Measurements from ENCODE around the gene PSMG2. TPM values are rescaled to one million over a fixed set of nuclear protein-coding genes. Genes with fewer than 3 reads are reported as not detected.

Gene PSMG2
- total RNA-seq, 1 donor from 2014 or later: 96.8 TPM

- H3K27me3 ChIP-seq: no peaks in the 10 kb centered on the region
- peaks cover 4% of the 10 kb centered on the region for H3K27me3 Mint-ChIP-seq (ENCODE audit: insufficient read depth, low read depth)
- H3K4me3 Mint-ChIP-seq: no peak overlapping the region
- H4K20me1 ChIP-seq (ENCODE audit: low read depth): no peaks in the 10 kb centered on the region
- no peaks in the 10 kb centered on the region for H3K9me3 ChIP-seq (ENCODE audit: low read depth)
- no peak overlapping the region for H3K27ac ChIP-seq
- no peak overlapping the region for H3K4me2 ChIP-seq
- no peaks in the 10 kb centered on the region for H3K9me3 Mint-ChIP-seq
- H3K4me3 ChIP-seq: no peak overlapping the region
- no peak overlapping the region for H3K27ac Mint-ChIP-seq
- peaks cover 8% of the 10 kb centered on the region for H3K36me3 ChIP-seq
- H3K36me3 Mint-ChIP-seq: peaks cover 4% of the 10 kb centered on the region
- no peaks in the 10 kb centered on the region for H3K4me1 ChIP-seq
- TF ChIP-seq EZH2phosphoT487 (IDR thresholded peaks at IDR 0.05): no peak
- no peak for TF ChIP-seq EZH2 (IDR thresholded peaks at IDR 0.05)
- no peak for TF ChIP-seq CTCF (IDR thresholded peaks at IDR 0.05)
- no peak overlapping the region for H3K9ac ChIP-seq
- no peaks in the 10 kb centered on the region for H3K4me1 Mint-ChIP-seq
- H3K79me2 ChIP-seq (ENCODE audit: low read depth): no peaks in the 10 kb centered on the region
- DNase-seq (ENCODE audit: low spot score): no peak
- H3F3A ChIP-seq (ENCODE audit: low read depth): no peaks in the 10 kb centered on the region
- H2AFZ ChIP-seq (replicated peaks): no peak overlapping the region
Measured at GRCh38 chr18:12686100-12686499, 16.7 kb upstream of the PSMG2 start.

- DNase-seq (ENCODE audit: low spot score): no peak
- H3K9me3 Mint-ChIP-seq: no peaks in the 10 kb centered on the region
Measured at GRCh38 chr18:12689256-12689850, 13.5 kb upstream of the PSMG2 start.

DNA sequence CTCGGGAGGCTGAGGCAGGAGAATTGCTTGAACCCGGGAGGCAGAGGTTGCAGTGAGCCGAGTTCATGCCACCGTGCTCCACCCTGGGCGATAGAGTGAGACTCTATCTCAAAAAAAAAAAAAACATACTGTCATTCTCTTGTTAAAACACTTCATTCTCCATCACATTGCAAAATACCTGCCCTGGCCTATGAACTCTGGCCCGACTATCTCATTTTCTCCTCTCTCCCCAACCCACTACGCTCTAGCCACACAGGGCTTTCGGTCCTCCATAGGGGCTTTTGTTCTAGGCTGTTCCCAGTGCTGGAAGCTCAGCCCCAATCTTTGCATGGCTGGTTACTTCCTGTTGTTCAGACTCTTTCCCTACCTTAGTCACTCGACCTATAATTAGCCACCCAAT, 10.6 kb upstream of the PSMG2 start:
- H4K20me1 ChIP-seq (ENCODE audit: low read depth): no peaks in the 10 kb centered on the region
- H3K27me3 ChIP-seq: no peaks in the 10 kb centered on the region
- no peak overlapping the region for H3K4me2 ChIP-seq
- no peak overlapping the region for H2AFZ ChIP-seq (replicated peaks)
- H3K36me3 ChIP-seq: peaks cover 7% of the 10 kb centered on the region
- H3K9me3 ChIP-seq (ENCODE audit: low read depth): no peaks in the 10 kb centered on the region
- no peak overlapping the region for H3K4me3 Mint-ChIP-seq
- H3K36me3 Mint-ChIP-seq: peaks cover 9% of the 10 kb centered on the region
- no peaks in the 10 kb centered on the region for H3K9me3 Mint-ChIP-seq
- DNase-seq (ENCODE audit: low spot score): no peak
- no peaks in the 10 kb centered on the region for H3K79me2 ChIP-seq (ENCODE audit: low read depth)
- H3K27ac ChIP-seq: no peak overlapping the region
- H3K4me1 Mint-ChIP-seq: no peaks in the 10 kb centered on the region
- H3K27me3 Mint-ChIP-seq (ENCODE audit: insufficient read depth, low read depth): no peaks in the 10 kb centered on the region
- H3K9ac ChIP-seq: no peak overlapping the region
- peaks cover 1% of the 10 kb centered on the region for H3F3A ChIP-seq (ENCODE audit: low read depth)
- no peak overlapping the region for H3K4me3 ChIP-seq
- TF ChIP-seq CTCF (IDR thresholded peaks at IDR 0.05): no peak
- no peak for TF ChIP-seq EZH2 (IDR thresholded peaks at IDR 0.05)
- TF ChIP-seq EZH2phosphoT487 (IDR thresholded peaks at IDR 0.05): no peak
- no peak overlapping the region for H3K27ac Mint-ChIP-seq
- H3K4me1 ChIP-seq: no peaks in the 10 kb centered on the region

More at GRCh38 chr18:12689256-12689850, 13.5 kb upstream of the PSMG2 start:
- Mint-ChIP-seq H3K4me1 (no peaks in the 10 kb centered on the region), H3K27ac (no peak overlapping the region), H3K36me3 (peaks cover 9% of the 10 kb centered on the region), H3K27me3 (ENCODE audit: insufficient read depth, low read depth) (no peaks in the 10 kb centered on the region), H3K4me3 (no peak overlapping the region)
- peaks cover 8% of the 10 kb centered on the region for H3K36me3 ChIP-seq
- H4K20me1 ChIP-seq (ENCODE audit: low read depth): no peaks in the 10 kb centered on the region
- H2AFZ ChIP-seq (replicated peaks): no peak overlapping the region
- no peaks in the 10 kb centered on the region for H3K79me2 ChIP-seq (ENCODE audit: low read depth)
- H3K27ac ChIP-seq: no peak overlapping the region
- no peaks in the 10 kb centered on the region for H3K27me3 ChIP-seq
- H3K4me3 ChIP-seq: no peak overlapping the region
- no peaks in the 10 kb centered on the region for H3F3A ChIP-seq (ENCODE audit: low read depth)
- no peak overlapping the region for H3K4me2 ChIP-seq
- H3K9me3 ChIP-seq (ENCODE audit: low read depth): no peaks in the 10 kb centered on the region
- no peaks in the 10 kb centered on the region for H3K4me1 ChIP-seq
- H3K9ac ChIP-seq: no peak overlapping the region
- TF ChIP-seq EZH2 (IDR thresholded peaks at IDR 0.05) (no peak), CTCF (IDR thresholded peaks at IDR 0.05) (no peak), EZH2phosphoT487 (IDR thresholded peaks at IDR 0.05) (no peak)

All from neural progenitor cell (in vitro differentiated cells).